Thymus (tissue), 11 donors: ENCODE results near the gene RND1. TPM values are rescaled to one million over a fixed set of nuclear protein-coding genes. Genes with fewer than 3 reads are reported as not detected.
"Not testable (repeated sequence)": the region's sequence is repeated elsewhere in the genome, so short reads cannot be mapped to it uniquely, and the experiment has no call there.

Experiments used
- DNase-seq, 9 donors: peaks; one replicate each; pipeline ENCODE4 v3.0.0-alpha.2; 2013; ENCODE audit warnings: low spot score in 9 of 9, low read depth in 6 of 9, missing footprints in 1 of 9
- H3K27ac ChIP-seq, 2 donors: one replicate each; pipeline ENCODE4 v1.5.1; 2013; ENCODE audit warnings: control low read depth in 1 of 2, low read depth in 1 of 2, low read length in 1 of 2, mild to moderate bottlenecking in 1 of 2, moderate library complexity in 1 of 2
- H3K27me3 ChIP-seq, 2 donors: one replicate each; pipeline ENCODE4 v1.5.1; 2013; ENCODE audit warnings: low read length in 1 of 2; ENCODE audit not compliant: control insufficient read depth in 2 of 2, insufficient read depth in 1 of 2
- H3K36me3 ChIP-seq, 2 donors: one replicate each; pipeline ENCODE4 v1.5.1; 2013; ENCODE audit warnings: low read length in 1 of 2, mild to moderate bottlenecking in 1 of 2, moderate library complexity in 1 of 2; ENCODE audit not compliant: control insufficient read depth in 2 of 2, insufficient read depth in 2 of 2
- H3K4me1 ChIP-seq, 2 donors: one replicate each; pipeline ENCODE4 v1.5.1; 2013; ENCODE audit warnings: low read length in 2 of 2; ENCODE audit not compliant: control insufficient read depth in 2 of 2, insufficient read depth in 2 of 2
- H3K4me3 ChIP-seq, 2 donors: one replicate each; pipeline ENCODE4 v1.5.1; 2013; ENCODE audit warnings: low read length in 2 of 2, control low read depth in 1 of 2, mild to moderate bottlenecking in 1 of 2
- H3K9me3 ChIP-seq, 2 donors: one replicate each; pipeline ENCODE4 v1.5.1; 2013; ENCODE audit warnings: low read length in 1 of 2, mild to moderate bottlenecking in 1 of 2; ENCODE audit not compliant: control insufficient read depth in 2 of 2, insufficient read depth in 1 of 2
- WGBS: extraction: QIAGEN DNeasy Blood & Tissue Kit; methylation state at CpG from one replicate; pipeline ENCODE4 v1.1.7; 2013; 5-methylcytosine and 5-hydroxymethylcytosine counted together
- polyA plus RNA-seq: library from polyadenylated mRNA; stranded (reverse); fragments of 200-250 nt; gene quantifications from one replicate; pipeline ENCODE4 v1.2.3, GENCODE V29; 2013
- total RNA-seq: library from RNA; stranded (reverse); fragments of 120-200 nt; gene quantifications from one replicate; pipeline ENCODE4 v1.2.4, GENCODE V29; 2013
- donor health status: healthy.

Gene RND1
- total and polyA plus RNA-seq, 2 donors, result 1.1 to 1.8 TPM

- peak within 1 kb of the TSS; percentile 89 to 93 for H3K27ac ChIP-seq
- H3K36me3 ChIP-seq, result peaks cover 10 to 17% of the 10 kb centered on the region in 2 donors
- peaks cover 15 to 17% of the 10 kb centered on the region in 2 donors for H3K4me1 ChIP-seq
- H3K9me3 ChIP-seq, result no peaks in the 10 kb centered on the region
- H3K27me3 ChIP-seq, result peaks cover 0 to 2% of the 10 kb centered on the region in 2 donors
- WGBS, result under 1% methylated on average over 53 of the region's 53 CpGs
- peak within 1 kb of the TSS; percentile 64 to 99 for H3K4me3 ChIP-seq
- DNase-seq, result peak; percentile 88 to 97 (median 92)
Observed at GRCh38 chr12:48851883-48852733, 13.6 kb downstream of the RND1 start, which contains the start of gene DDX23. Gene DDX23, minus strand, starts transcription at chr12:48852163. Its CDS starts 6,381 bp downstream, at chr12:48845782.

DNA sequence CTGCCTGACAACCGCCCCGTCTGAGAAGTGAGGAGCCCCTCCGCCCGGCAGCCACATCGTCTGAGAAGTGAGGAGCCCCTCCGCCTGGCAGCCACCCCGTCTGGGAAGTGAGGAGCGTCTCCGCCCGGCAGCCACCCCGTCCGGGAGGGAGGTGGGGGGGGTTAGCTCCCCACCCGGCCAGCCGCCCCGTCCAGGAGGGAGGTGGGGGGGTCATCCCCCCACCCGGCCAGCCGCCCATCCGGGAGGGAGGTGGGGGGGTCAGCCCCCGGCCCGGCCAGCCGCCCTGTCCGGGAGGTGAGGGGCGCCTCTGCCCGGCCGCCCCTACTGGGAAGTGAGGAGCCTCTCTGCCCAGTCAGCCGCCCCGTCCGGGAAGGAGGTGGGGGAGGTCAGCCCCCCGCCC is 23.6 kb downstream of the RND1 start:
- H3K4me1 ChIP-seq, DNase-seq, H3K9me3 ChIP-seq, H3K27me3 ChIP-seq, H3K27ac ChIP-seq, H3K4me3 ChIP-seq: not testable (repeated sequence)
- 96% methylated on average over 29 of the region's 29 CpGs for WGBS
- H3K36me3 ChIP-seq, result peaks cover 57 to 72% of the 10 kb centered on the region in 2 donors

- Histone ChIP-seq H3K36me3 (peaks cover 67 to 76% of the 10 kb centered on the region in 2 donors), H3K4me1 (no peaks in the 10 kb centered on the region), H3K4me3 (no peak overlapping the region), H3K27ac (no peak overlapping the region), H3K27me3 (no peaks in the 10 kb centered on the region), H3K9me3 (no peaks in the 10 kb centered on the region)
- DNase-seq, result no peak
- WGBS, result 98% methylated on average over 4 of the region's 4 CpGs
Observed at GRCh38 chr12:48838048-48838447, 27.6 kb downstream of the RND1 start.

GRCh38 chr12:48832321-48833060 is 33.2 kb downstream of the RND1 start:
- DNase-seq, result no peak
- Histone ChIP-seq H3K9me3 (no peaks in the 10 kb centered on the region), H3K27me3 (no peaks in the 10 kb centered on the region), H3K4me3 (no peak overlapping the region), H3K27ac (no peak overlapping the region), H3K4me1 (no peaks in the 10 kb centered on the region), H3K36me3 (peaks cover 92 to 97% of the 10 kb centered on the region in 2 donors)
- 97% methylated on average over 12 of the region's 12 CpGs for WGBS

DNA sequence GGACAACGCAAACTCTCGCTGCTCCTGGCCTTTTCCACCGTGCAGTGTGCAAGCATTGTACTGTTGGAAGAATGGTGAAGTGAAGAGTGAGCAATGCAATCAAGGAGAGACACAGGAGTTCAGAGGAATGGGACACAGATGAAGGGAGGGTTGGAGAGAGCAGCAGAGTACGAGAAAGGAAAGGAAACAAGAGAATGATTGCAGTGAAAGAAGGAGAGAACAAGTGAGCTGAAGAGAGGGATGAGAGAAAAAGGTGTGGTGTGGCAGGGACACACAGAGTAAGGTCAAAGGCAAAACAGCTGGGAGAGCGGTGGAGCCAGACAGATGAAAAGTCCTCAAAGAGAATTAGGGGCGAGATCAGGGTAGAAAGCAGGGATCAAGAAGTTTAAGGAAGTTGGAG is 34.4 kb downstream of the RND1 start:
- no peaks in the 10 kb centered on the region for H3K27me3 ChIP-seq
- H3K4me1 ChIP-seq, result no peaks in the 10 kb centered on the region
- peaks cover 92 to 95% of the 10 kb centered on the region in 2 donors for H3K36me3 ChIP-seq
- no peak for DNase-seq
- H3K4me3 ChIP-seq, result no peak overlapping the region
- 98% methylated on average over 6 of the region's 6 CpGs for WGBS
- no peaks in the 10 kb centered on the region for H3K9me3 ChIP-seq
- H3K27ac ChIP-seq, result no peak overlapping the region

DNA sequence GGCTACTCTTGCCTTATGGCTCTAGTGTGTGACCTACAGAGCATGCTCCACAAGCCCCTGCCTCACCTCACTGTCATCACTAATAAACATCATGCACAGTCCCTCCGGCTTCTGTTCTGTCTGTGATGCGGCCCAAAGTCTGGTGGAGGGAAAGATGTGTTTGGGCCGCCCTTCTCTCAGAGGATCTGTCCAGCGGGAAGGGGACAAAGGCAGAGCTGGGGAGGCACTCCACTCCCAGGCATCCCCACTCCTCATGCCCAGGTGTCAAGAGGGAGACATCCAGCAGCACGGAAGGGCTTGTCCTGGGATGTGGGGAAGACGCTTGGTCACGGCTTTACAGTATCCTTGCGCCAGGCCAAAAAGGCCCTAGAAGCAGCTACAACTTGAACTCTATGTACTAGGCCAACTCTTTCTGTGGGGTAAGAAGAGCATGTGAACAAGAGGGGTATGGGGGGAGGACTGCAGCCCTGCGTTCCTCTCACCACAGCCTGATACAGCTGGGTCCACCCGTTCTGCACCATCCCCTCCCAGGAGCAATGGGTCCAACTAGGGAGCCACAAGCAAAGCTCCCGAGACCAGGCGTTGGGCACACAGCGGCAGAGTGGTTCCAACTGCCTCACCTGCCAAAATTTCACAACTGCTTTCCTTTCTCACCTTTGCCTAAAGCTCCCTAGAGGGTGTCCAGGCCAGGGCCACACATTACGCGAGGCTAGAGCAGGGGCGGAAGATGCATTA is 36.7 kb downstream of the RND1 start:
- no peaks in the 10 kb centered on the region for H3K4me1 ChIP-seq
- WGBS, result 97% methylated on average over 16 of the region's 16 CpGs
- no peaks in the 10 kb centered on the region for H3K27me3 ChIP-seq

DNA sequence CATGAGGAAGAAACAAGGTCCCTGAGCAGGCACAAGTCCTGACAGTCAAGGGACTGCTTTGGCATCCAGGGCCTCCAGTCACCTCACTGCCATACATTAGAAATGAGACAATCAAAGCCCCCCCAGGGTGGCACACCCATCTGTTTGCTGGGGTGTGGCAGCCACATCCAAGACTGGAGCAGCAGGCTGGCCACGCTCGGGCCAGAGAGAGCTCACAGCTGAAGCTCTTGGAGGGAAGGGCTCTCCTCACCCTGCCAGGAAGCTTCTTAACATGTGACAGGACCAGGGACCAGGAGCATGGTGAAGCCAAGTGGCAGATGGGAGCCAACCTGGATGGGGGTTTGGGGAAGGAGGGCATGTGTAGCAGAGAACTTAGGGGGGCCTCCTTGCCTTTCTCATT is 37.4 kb downstream of the RND1 start:
- WGBS, result 67% methylated on average over 2 of the region's 2 CpGs
- H3K9me3 ChIP-seq, result no peaks in the 10 kb centered on the region
- no peaks in the 10 kb centered on the region for H3K27me3 ChIP-seq
- no peak overlapping the region for H3K4me3 ChIP-seq
- H3K4me1 ChIP-seq, result no peaks in the 10 kb centered on the region
- peaks cover 70 to 72% of the 10 kb centered on the region in 2 donors for H3K36me3 ChIP-seq
- no peak overlapping the region for H3K27ac ChIP-seq
- no peak for DNase-seq

More for the DNA sequence above, 36.7 kb downstream of the RND1 start:
- Histone ChIP-seq H3K36me3 (peaks cover 78 to 79% of the 10 kb centered on the region in 2 donors), H3K4me3 (no peak overlapping the region), H3K27ac (no peak overlapping the region), H3K9me3 (no peaks in the 10 kb centered on the region)
- DNase-seq, result no peak

- DNase-seq, result no peak
- no peaks in the 10 kb centered on the region for H3K9me3 ChIP-seq
- no peak overlapping the region for H3K4me3 ChIP-seq
- H3K4me1 ChIP-seq, result no peaks in the 10 kb centered on the region
- no peak overlapping the region for H3K27ac ChIP-seq
- WGBS, result 98% methylated on average over 17 of the region's 17 CpGs
- no peaks in the 10 kb centered on the region for H3K27me3 ChIP-seq
- H3K36me3 ChIP-seq, result peaks cover 64 to 66% of the 10 kb centered on the region in 2 donors
Observed at GRCh38 chr12:48827513-48828096, 38.1 kb downstream of the RND1 start.
